ENCODE data around the gene PPP1R8.
"Not testable (repeated sequence)": the region's sequence is repeated elsewhere in the genome, so short reads cannot be mapped to it uniquely, and the experiment has no call there.

Gene PPP1R8

GRCh38 chr1:27830621-27831440, at the start of gene PPP1R8:
Gene PPP1R8 (plus strand): TSS chr1:27830782. CDS start chr1:27830836, 54 bp downstream.
- DNase-seq, result peak; percentile 97

- no peak for DNase-seq
These were observed 47.6 kb upstream of the PPP1R8 start for GRCh38 chr1:27782950-27783349.

GRCh38 chr1:27784700-27785099, 45.9 kb upstream of the PPP1R8 start:
- no peak for DNase-seq

DNA sequence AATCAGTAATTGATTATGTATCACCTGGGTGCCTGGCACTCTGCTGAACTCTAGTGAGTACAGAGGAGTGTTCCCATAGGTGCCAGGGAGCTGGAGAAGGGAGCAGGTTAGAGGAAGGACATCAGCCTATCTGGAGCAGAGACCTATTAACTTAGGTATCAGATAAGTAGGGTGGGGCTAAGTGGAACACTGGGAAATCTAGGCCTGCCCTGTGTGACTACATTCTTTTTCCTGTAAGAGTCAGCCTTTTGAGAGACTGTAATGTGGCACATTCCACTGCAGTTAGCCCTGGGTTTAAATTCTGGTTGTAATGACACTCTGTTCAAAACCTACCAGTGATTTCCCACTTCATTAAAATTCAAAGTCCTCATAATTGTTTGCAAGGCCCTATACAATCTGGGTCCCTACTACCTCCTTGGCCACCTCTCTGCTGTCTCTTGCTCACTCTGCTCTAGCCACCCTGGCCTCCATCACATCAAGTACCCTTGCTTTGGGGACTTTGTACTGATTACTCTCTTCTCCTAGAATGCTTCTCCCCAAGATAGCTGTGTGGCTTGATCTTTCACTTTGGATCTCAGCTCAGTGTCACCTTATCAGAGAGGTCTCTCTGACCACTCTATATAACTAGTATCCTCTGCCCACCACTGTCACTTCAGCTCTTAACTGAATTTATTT, 44.7 kb upstream of the PPP1R8 start:
- no peak for DNase-seq

- no peak for DNase-seq
These were observed 42.7 kb upstream of the PPP1R8 start for GRCh38 chr1:27787895-27788294.

DNA sequence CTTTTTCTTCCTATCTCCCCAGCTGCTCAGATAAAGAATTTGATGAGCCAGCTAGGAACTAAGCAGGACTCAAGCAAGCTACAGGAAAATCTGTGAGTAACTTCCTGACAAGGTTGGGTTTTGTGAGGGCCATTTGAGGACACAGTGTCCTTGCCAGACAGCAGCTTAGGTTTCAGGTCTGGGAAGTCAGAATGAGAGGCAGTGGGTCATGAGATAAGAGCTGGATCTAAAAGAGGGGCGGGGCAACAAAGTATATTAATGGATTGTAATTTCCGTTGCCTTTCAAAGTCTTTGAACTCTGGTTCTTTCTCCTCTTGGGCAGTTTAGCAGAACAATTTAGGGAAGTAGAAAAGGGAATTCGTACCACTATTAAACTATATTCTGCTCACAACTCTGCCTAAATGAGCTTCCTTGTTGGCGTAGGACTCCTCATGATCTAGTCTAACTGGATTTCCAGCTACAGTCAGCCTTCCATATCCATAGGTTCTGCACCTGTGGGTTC, 41.0 kb upstream of the PPP1R8 start:
- DNase-seq, result no peak

GRCh38 chr1:27790270-27790669, 40.3 kb upstream of the PPP1R8 start:
- not testable (repeated sequence) for DNase-seq

DNA sequence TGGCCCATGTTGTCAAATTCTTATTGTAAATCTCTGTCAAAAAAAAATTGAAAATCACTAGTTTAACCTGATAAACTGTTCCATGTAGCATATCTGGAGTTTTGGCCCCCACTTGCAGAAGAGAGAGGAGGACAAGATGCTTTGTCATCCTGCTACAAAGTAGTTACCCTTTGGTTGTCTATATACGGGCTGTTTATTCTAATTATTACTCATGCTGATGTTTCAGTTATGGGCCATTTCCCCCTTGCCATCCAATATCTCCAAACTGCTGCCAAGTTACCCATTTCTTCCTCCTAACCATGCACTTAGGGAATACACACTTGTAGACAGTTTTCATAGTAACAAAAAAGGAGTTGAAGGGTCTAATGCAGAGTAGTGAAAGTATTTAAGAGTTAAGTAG, 35.0 kb upstream of the PPP1R8 start:
- no peak for DNase-seq

DNA sequence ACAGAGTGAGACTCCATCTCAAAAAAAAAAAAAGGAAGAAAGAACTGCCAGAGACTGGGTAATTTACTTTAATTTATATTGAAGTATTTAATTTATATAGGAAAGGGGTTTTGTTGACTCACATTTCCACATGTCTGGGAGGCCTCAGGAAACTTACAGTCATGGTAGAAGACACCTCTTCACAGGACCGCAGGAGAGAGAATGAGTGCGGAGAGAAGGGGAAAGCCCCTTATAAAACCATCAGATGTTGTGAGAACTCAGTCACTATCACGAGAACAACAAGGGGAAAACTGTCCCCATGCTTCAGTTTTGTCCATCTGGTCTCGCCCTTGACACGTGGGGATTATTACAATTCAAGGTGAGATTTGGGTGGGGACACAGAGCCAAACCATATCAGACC, 25.8 kb upstream of the PPP1R8 start:
- DNase-seq, result no peak

DNA sequence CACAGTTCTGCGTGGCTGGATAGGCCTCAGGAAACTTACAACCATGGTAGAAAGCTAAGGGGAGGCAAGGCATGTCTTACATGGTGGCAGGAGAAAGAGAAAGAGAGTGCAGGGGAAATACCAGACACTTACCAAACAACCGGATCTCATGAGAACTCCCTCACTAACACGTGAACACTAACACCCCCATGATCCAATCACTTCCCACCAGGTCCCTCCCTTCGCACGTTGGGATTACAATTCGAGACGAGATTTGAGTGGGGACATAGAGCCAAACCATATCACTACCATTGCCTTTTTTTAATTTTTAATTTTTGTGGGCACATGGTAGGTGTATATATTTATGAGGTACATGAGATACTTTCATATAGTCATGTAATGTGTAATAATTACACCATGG, 23.8 kb upstream of the PPP1R8 start:
- no peak for DNase-seq

DNA sequence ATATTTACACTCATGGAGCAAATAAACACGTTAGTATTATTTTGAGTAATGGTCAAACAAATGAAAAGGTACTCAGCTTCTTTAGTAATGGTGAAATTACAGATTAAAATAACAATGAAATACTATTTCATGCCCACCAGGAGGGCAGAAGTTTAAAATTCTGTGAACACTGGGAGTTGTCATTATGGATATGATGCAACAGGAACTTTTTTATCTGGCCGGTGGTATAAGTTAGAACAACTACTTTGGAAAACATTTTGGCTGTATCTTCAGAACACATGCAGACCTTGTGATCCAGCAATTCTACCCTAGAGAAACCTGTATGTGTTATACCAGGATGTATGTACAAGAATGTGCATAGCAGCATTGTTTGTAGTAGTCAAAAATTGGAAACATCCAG, 23.2 kb upstream of the PPP1R8 start:
- DNase-seq, result no peak

- not testable (repeated sequence) for DNase-seq
These were observed 22.5 kb upstream of the PPP1R8 start for GRCh38 chr1:27808131-27808530.

- DNase-seq, result no peak
These were observed 20.7 kb upstream of the PPP1R8 start for GRCh38 chr1:27809883-27810282.

GRCh38 chr1:27811741-27812500, 18.7 kb upstream of the PPP1R8 start:
- DNase-seq, result no peak

DNA sequence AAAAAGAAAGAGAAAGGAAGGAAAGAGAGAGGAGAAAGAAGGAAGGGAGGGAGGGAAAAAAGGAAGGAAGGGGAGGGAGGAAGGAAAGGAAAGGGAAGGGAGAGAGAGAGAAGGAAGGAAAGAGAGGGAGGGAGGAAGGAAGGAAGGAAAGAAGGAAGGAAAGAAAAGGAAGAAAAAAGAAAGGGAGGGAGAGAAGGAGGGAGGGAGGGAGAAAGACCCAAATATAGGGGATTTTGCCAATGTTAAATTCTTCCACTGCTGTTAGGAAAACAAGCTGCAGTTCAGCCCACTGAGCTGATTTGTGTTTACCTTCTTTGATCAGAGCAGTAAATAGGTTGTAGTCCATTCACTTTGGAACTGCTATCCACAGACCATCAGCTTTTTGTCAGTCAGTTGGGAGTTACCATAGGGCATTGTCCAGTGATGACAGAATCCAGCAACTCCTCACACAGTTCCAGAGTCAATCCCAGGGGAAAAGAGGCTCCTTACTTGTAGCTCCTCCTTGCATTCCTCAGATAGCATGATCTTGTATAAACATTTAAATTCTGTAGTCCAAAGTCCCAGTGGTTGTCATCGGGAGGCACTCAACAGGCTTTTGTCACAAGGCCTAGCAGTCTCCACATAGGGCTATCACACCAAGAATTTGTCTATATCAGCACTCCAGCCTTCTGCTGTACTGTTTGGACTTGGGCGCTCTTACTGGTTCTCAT, 13.5 kb upstream of the PPP1R8 start:
- no peak for DNase-seq

DNA sequence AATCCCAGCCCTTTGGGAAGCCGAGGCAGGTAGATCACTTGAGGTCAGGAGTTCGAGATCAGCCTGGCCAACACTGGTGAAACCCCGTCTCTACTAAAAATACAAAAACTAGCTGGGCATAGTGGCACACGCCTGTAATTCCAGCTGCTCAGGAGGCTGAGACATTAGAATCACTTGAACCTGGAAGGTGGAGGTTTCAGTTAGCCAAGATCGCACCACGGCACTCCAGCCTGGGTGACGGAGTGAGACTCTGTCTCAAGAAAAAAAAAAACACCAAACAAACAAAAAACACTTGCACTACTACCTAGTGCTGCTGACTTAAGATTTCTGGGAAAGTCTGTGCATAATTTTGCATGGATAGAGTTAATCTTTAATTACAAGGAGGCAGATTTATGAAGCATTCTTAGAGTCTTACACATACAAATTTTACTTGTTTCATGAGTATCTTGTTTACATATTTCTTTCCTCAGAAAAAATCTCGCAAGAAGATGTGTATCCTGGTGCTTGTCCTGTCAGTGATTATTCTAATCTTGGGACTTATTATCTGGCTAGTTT, 8.7 kb upstream of the PPP1R8 start:
- no peak for DNase-seq

DNA sequence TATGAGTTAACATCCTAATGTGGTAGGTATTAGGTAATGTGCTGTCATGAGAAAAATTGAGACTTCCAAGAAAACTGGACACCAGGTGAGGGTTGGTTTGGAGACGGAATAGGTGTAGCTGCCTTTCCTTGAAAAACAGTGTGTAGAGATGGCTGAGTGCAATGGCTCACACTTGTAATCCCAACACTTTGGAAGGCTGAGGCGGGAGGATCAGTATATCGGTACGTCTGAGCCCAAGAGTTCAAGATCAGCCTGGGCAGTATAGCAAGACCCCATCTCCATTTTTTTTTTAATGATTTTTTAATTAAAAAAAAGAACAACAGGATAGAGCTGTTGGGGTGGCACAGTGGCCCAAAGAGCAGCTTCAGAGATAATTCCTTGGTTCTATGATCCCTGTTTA, 6.8 kb upstream of the PPP1R8 start:
- DNase-seq, result no peak

DNA sequence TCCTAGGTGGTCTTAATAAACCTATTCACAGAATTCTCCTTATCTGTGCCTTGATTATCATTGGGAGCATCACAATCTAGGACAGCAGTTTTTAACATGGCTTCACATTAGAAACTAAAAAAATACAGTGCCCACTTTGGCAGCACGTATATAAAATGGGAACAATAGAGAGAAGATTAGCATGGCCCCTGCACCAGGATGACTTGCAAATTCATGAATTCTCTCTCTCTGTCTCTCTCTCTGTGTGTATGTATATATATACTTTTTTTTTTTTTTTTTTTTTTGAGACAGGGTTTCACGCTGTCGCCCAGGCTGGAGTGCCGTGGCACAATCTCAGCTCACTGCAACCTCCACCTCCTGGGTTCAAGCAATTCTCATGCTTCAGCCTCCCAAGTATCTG, 6.2 kb upstream of the PPP1R8 start:
- DNase-seq, result no peak

DNA sequence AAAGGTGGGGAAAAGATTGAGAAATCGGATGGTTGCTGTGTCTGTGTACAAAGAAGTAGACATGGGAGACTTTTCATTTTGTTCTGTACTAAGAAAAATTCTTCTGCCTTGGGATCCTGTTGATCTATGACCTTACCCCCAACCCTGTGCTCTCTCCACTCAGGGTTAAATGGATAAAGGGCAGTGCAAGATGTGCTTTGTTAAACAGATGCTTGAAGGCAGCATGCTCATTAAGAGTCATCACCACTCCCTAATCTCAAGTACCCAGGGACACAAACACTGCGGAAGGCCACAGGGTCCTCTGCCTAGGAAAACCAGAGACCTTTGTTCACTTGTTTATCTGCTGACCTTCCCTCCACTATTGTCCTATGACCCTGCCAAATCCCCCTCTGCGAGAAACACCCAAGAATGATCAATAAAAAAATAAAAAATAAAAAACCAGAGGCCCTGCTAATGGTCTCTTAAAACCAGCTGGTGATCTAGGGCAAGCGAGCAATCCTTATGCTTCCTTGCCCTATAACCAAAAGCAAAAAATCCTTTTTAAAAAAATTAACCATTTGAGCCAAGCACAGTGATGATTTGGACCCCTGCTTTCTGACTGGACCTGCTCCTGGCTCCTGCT, 1.1 kb upstream of the PPP1R8 start:
- not testable (repeated sequence) for DNase-seq

DNA sequence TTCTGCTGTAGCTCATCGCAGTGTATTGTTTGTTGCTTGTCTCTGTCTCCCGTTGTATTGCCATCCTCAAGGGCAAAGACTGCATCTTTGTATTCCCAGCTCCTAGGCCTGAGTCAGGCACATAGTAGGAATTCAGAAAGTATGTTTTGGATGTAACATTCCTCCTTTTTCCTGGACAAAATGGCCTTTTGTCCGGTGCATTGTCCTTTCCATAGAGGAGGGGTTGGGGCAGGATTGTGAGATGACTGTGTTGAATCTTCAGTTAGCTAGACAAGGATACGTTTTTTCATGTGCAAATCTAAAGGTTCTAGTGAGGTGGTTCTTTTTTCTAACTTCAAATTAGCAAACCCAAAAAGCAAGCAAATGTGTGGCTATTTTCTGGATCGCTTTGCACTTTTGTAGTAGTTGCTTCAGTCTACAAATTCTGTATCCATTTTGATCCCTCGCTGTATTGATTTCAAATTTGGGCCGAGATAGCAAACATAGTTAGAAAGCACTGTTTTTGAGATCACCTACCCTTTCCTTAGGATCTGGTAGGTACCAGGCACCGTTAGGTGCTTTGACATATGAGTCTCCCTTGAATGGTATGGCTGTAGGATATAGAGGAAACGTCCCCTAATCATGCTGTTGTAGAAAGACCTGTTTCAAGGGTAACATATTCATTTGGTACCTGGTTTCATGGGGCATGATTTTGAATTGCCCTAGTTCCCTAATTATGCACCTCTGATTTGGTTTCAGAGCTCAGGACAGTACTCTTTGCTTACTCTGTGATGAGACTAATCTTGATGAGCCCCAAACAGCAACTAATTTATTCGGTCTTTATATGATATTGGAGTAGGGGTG, 1.2 kb downstream of the PPP1R8 start:
- DNase-seq, result no peak

GRCh38 chr1:27832762-27833161, 2.2 kb downstream of the PPP1R8 start:
- DNase-seq, result no peak
